K562 (cell line): ENCODE measurements around the gene UBE2N. TPM values are rescaled to one million over a fixed set of nuclear protein-coding genes. Genes with fewer than 3 reads are reported as not detected.

ENCODE experiments used
- CBX2 ChIP-seq: fragments of 200-600 bp; sonication (generic); IDR thresholded peaks from one replicate; pipeline ENCODE4 v1.6.1; 2012; ENCODE audit warnings: mild to moderate bottlenecking, low read length, inconsistent platforms; ENCODE audit not compliant: insufficient read depth, poor library complexity, severe bottlenecking
- ETV6 ChIP-seq, 3 experiments: fragments of 150-350 bp in 1 of 3; sonication (generic) in 1 of 3; formaldehyde crosslinking in 1 of 3; IDR thresholded peaks; 2 replicates each; pipeline versions ENCODE4 v1.6.1 to v1.8.0; 2014 to 2022; ENCODE audit warnings: borderline replicate concordance in 2 of 3, low read depth in 2 of 3, antibody characterized with exemption in 1 of 3, low read length in 1 of 3, mild to moderate bottlenecking in 1 of 3, missing genetic modification reagents in 1 of 3
- GATAD2A ChIP-seq: fragments of 450-650 bp; IDR thresholded peaks from 2 replicates; pipeline ENCODE4 v1.6.1; 2017
- GATAD2B ChIP-seq: fragments of 450-650 bp; IDR thresholded peaks from 2 replicates; pipeline ENCODE4 v1.6.1; 2017; ENCODE audit warnings: mild to moderate bottlenecking, borderline replicate concordance
- HDAC2 ChIP-seq: fragments of 450-650 bp; IDR thresholded peaks from 2 replicates; pipeline ENCODE4 v1.6.1; 2016; ENCODE audit warnings: mild to moderate bottlenecking
- HDAC6 ChIP-seq: IDR thresholded peaks from 2 replicates; pipeline ENCODE4 v1.6.1; 2012; ENCODE audit warnings: low read depth, mild to moderate bottlenecking, control low read depth, inconsistent platforms, low read length, moderate library complexity
- HIVEP1 ChIP-seq: fragments of 250-450 bp; sonication (Bioruptor Pico); IDR thresholded peaks from 2 replicates; pipeline ENCODE4 v1.4.0; 2020; ENCODE audit warnings: mild to moderate bottlenecking
- KAT2B ChIP-seq: IDR thresholded peaks from one replicate; pipeline ENCODE4 v1.6.1; 2012; ENCODE audit warnings: low read depth, mild to moderate bottlenecking, control low read depth, inconsistent platforms, low read length, moderate library complexity
- KDM2B ChIP-seq: fragments of 250-450 bp; sonication (Bioruptor Pico); IDR thresholded peaks from 2 replicates; pipeline ENCODE4 v1.8.0; 2021; ENCODE audit warnings: mild to moderate bottlenecking, moderate library complexity
- MIER1 ChIP-seq: fragments of 450-650 bp; IDR thresholded peaks from 2 replicates; pipeline ENCODE4 v1.6.1; 2016; ENCODE audit warnings: antibody characterized with exemption, mild to moderate bottlenecking, low read depth
- NFE2L1 ChIP-seq: fragments of 450-650 bp; IDR thresholded peaks from 2 replicates; pipeline ENCODE4 v1.6.1; 2016; ENCODE audit warnings: missing genetic modification characterization, low read depth, mild to moderate bottlenecking, missing compliant biosample characterization, moderate library complexity, borderline replicate concordance
- NR1H2 ChIP-seq: sonication (generic); formaldehyde crosslinking; IDR thresholded peaks from 2 replicates; pipeline ENCODE4 v1.4.0; 2020; ENCODE audit warnings: mild to moderate bottlenecking, missing genetic modification reagents
- NUFIP1 ChIP-seq: fragments of 450-650 bp; IDR thresholded peaks from 2 replicates; pipeline ENCODE4 v1.6.1; 2018; ENCODE audit not compliant: partially characterized antibody
- OTX1 ChIP-seq: fragments of 450-650 bp; formaldehyde crosslinking; IDR thresholded peaks from 2 replicates; pipeline ENCODE4 v1.4.0; 2022; ENCODE audit warnings: mild to moderate bottlenecking
- PHB2 ChIP-seq: fragments of 450-650 bp; IDR thresholded peaks from 2 replicates; pipeline ENCODE4 v1.6.1; 2017; ENCODE audit warnings: low read depth
- POLR2AphosphoS5 ChIP-seq: IDR thresholded peaks from 2 replicates; pipeline ENCODE4 v1.6.1; 2011; ENCODE audit warnings: mild to moderate bottlenecking, low read depth, low read length, moderate library complexity; ENCODE audit not compliant: control insufficient read depth, insufficient read depth
- PTRF ChIP-seq: fragments of 450-650 bp; IDR thresholded peaks from 2 replicates; pipeline ENCODE4 v1.6.1; 2016; ENCODE audit warnings: mild to moderate bottlenecking, missing genetic modification characterization, missing compliant biosample characterization
- RBFOX2 ChIP-seq: fragments of 200-400 bp; formaldehyde crosslinking; IDR thresholded peaks from 2 replicates; pipeline ENCODE4 v1.6.1; 2017; ENCODE audit warnings: low read depth, mild to moderate bottlenecking, low read length, moderate library complexity
- RNF2 ChIP-seq: sonication (generic); IDR thresholded peaks from 2 replicates; pipeline ENCODE4 v1.6.1; 2016
- STAT5B ChIP-seq: fragments of 250-450 bp; sonication (Bioruptor Pico); IDR thresholded peaks from 2 replicates; pipeline ENCODE4 v1.8.0; 2021; ENCODE audit warnings: mild to moderate bottlenecking, inconsistent platforms
- TBP ChIP-seq: optimal IDR thresholded peaks from 2 replicates; pipeline ENCODE3; 2011; ENCODE audit warnings: low read depth, low read length, improper control_type of control experiment
- TFAM ChIP-seq: fragments of 250-450 bp; sonication (Bioruptor Pico); conservative IDR thresholded peaks from 2 replicates; pipeline ENCODE4 v1.5.0; 2021; ENCODE audit warnings: mild to moderate bottlenecking, moderate library complexity
- TGIF2 ChIP-seq: sonication (generic); formaldehyde crosslinking; IDR thresholded peaks from 2 replicates; pipeline ENCODE4 v1.8.1; 2022; ENCODE audit warnings: mild to moderate bottlenecking, missing genetic modification reagents, moderate library complexity
- USF2 ChIP-seq: sonication (generic); formaldehyde crosslinking; IDR thresholded peaks from 2 replicates; pipeline ENCODE4 v1.5.0; 2020; ENCODE audit warnings: missing genetic modification reagents
- XRCC5 ChIP-seq: fragments of 200-400 bp; formaldehyde crosslinking; IDR thresholded peaks from 2 replicates; pipeline ENCODE4 v1.6.1; 2017; ENCODE audit warnings: low read depth, mild to moderate bottlenecking, low read length
- ZNF280B ChIP-seq: fragments of 250-450 bp; sonication (Bioruptor Pico); IDR thresholded peaks from 2 replicates; pipeline ENCODE4 v1.5.1; 2021; ENCODE audit warnings: mild to moderate bottlenecking
- polyA plus RNA-seq, 8 experiments: library from polyadenylated mRNA; depleted of rRNA in 4 of 8; stranded (reverse) in 5 of 8; unstranded in 3 of 8; fragments of >200 nt; fragmentation: Nextera tagmentation in 2 of 8; fragmentation: Illumina TruSeq in 1 of 8; extraction: Ambion mirVana in 2 of 8; extraction: Trizol in 1 of 8; gene quantifications; 2 replicates each; pipeline versions ENCODE4 v1.2.1 to v1.2.3, GENCODE V29; 2011 to 2014; ENCODE audit warnings: inconsistent platforms in 1 of 8, missing spikeins in 1 of 8
- total RNA-seq, 7 experiments: library from RNA; depleted of rRNA in 6 of 7; stranded (reverse); fragments of >200 nt in 6 of 7; fragmentation: Illumina TruSeq in 2 of 7; extraction: Trizol in 2 of 7; gene quantifications; 2 replicates each; pipeline versions ENCODE4 v1.2.1 to v1.2.3, GENCODE V29; 2011 to 2021; ENCODE audit warnings: low replicate concordance in 1 of 7
- TF ChIP-seq, protein P1 (sequence below): fragments of 450-650 bp; conservative IDR thresholded peaks from 2 replicates; pipeline ENCODE4 v1.6.1; 2016; ENCODE audit warnings: missing genetic modification characterization, low read depth, mild to moderate bottlenecking, missing compliant biosample characterization, moderate library complexity

Gene UBE2N
- total and polyA plus RNA-seq, 9 of the 15 experiments (the other 6 are each of a cell fraction or from before 2014, with no cell fraction given) = 189 to 826 (median 260) TPM

DNA sequence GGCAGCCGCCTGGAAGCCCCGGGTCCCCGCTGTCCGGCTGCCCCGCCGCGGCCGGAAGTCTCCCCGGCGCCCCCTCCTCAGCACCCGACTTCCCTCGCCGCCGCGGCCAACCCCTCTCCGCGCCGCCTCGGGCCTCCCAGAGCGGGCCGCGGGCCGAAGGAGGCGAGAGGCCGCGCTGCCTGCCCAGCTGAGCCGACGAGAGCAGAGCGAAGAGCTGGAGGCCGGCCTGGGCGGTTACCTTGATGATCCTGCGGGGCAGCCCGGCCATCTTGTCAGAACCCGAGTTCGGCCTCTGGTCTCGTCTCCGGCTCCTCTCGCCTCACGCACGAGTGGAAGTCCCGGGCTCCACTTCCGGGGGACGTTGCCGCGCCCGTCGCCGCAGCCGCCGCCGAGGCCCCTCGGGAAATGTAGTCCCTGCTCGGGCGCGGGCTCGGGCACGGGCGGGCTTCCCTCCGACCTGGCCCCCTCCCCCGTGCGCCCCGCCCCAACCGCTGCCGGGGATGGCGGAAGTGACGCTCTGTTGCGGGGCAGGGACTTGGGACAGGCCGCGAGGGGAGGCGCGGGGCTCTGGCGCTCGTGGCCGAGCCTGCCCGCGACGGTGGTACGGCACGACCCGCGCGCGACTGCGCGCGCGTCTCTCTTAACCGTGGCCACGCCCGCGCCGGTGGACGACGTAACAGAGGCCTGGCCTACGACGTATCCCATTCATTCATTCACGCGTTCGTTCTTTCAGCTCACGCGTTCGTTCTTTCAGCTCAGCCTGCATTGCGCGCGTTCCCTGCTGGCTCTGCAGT, at the start of gene UBE2N (continued):
- TF ChIP-seq TGIF2 = peak; percentile 88; the same call in 1 of the 2 replicates
- TF ChIP-seq HDAC6 = no peak
- peak; percentile 80 for TF ChIP-seq TBP
- no peak for TF ChIP-seq KAT2B
- no peak for TF ChIP-seq PTRF (tag)
- TF ChIP-seq NUFIP1 = no peak
- peak; percentile 73 for TF ChIP-seq POLR2AphosphoS5
- no peak for TF ChIP-seq KDM2B (CRISPR knock-in tag)
- TF ChIP-seq ETV6 (IDR thresholded peaks at IDR 0.05; ENCODE audit: borderline replicate concordance in 1 of 2, low read depth in 2 of 2, low read length in 1 of 2) = no peak
- no peak for TF ChIP-seq ETV6 (CRISPR knock-in tag; IDR thresholded peaks at IDR 0.05; ENCODE audit: borderline replicate concordance)
- TF ChIP-seq PHB2 = no peak
- no peak for TF ChIP-seq OTX1 (CRISPR knock-in tag)
- TF ChIP-seq RNF2 = no peak
- TF ChIP-seq RBFOX2 = peak; percentile 98
- no peak for TF ChIP-seq MIER1
- TF ChIP-seq ZNF280B = no peak
- TF ChIP-seq HDAC2 = peak; percentile 63; the same call in 1 of the 2 replicates
- no peak for TF ChIP-seq STAT5B (CRISPR knock-in tag)
- no peak; the same call in 1 of the 2 replicates for TF ChIP-seq USF2 (CRISPR knock-in tag)
- TF ChIP-seq XRCC5 = no peak
- peak; percentile 78; the same call in 1 of the 2 replicates for TF ChIP-seq GATAD2B
- TF ChIP-seq, protein P1, sequence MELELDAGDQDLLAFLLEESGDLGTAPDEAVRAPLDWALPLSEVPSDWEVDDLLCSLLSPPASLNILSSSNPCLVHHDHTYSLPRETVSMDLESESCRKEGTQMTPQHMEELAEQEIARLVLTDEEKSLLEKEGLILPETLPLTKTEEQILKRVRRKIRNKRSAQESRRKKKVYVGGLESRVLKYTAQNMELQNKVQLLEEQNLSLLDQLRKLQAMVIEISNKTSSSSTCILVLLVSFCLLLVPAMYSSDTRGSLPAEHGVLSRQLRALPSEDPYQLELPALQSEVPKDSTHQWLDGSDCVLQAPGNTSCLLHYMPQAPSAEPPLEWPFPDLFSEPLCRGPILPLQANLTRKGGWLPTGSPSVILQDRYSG = no peak
- TF ChIP-seq GATAD2A = peak; percentile 76; the same call in 1 of the 2 replicates
- TF ChIP-seq HIVEP1 (CRISPR knock-in tag) = no peak
- TF ChIP-seq TFAM (CRISPR knock-in tag) = no peak
- no peak for TF ChIP-seq CBX2
- TF ChIP-seq NR1H2 (CRISPR knock-in tag) = no peak
- TF ChIP-seq NFE2L1 (tag) = no peak
